Adipocyte (in vitro differentiated cells): ENCODE results near the gene WDR20.
A peak's percentile ranks its signal among the peaks of the same experiment; 100 is the strongest.

Source experiments
- DNase-seq: peaks from one replicate; pipeline ENCODE4 v3.0.0-alpha.2; 2015; ENCODE audit warnings: low read depth
- H3K27me3 ChIP-seq: replicated peaks from 2 replicates; pipeline ENCODE4 v1.7.0; 2013; ENCODE audit warnings: mild to moderate bottlenecking, low read length, moderate library complexity; ENCODE audit not compliant: control insufficient read depth, insufficient read depth
- H3K36me3 ChIP-seq: 2 replicates; pipeline ENCODE4 v1.7.0; 2013; ENCODE audit warnings: low read length, mild to moderate bottlenecking, moderate library complexity; ENCODE audit not compliant: control insufficient read depth, insufficient read depth, severe bottlenecking
- H3K4me1 ChIP-seq: 2 replicates; pipeline ENCODE4 v1.7.0; 2013; ENCODE audit warnings: mild to moderate bottlenecking, low read length, moderate library complexity; ENCODE audit not compliant: control insufficient read depth, insufficient read depth
- H3K4me3 ChIP-seq: 2 replicates; pipeline ENCODE4 v1.7.0; 2013; ENCODE audit warnings: mild to moderate bottlenecking, low read length, moderate library complexity
- H3K9ac ChIP-seq: 2 replicates; pipeline ENCODE4 v1.7.0; 2013; ENCODE audit warnings: mild to moderate bottlenecking, low read length, moderate library complexity
- H3K9me3 ChIP-seq: 2 replicates; pipeline ENCODE4 v1.7.0; 2013; ENCODE audit warnings: mild to moderate bottlenecking, low read length, moderate library complexity; ENCODE audit not compliant: control insufficient read depth

WDR20 gene

DNA sequence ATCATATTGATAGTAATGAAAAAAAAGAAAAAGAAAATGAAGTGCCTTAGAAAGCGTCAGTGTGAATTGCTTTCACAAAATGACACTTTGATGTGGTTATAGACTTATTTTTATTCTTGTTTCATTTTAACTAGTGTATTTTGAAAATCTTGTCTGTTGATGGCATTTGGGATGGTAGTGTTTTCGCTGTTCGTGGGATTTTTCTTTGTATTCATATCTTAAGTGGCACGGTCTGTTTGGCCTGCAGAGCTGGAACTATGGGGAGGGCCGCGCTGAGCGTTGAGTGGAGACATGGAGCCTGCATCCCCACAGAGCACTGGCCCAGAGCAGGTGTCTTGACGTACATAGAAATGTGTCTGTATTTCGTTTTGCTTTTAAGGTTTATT lies 61.6 kb downstream of the WDR20 start:
- Histone ChIP-seq H3K4me3 (no peak overlapping the region), H3K9ac (no peak overlapping the region), H3K4me1 (peaks cover 15% of the 10 kb centered on the region), H3K27me3 (no peaks in the 10 kb centered on the region), H3K9me3 (no peaks in the 10 kb centered on the region), H3K36me3 (peaks cover 49% of the 10 kb centered on the region)
- DNase-seq: no peak

DNA sequence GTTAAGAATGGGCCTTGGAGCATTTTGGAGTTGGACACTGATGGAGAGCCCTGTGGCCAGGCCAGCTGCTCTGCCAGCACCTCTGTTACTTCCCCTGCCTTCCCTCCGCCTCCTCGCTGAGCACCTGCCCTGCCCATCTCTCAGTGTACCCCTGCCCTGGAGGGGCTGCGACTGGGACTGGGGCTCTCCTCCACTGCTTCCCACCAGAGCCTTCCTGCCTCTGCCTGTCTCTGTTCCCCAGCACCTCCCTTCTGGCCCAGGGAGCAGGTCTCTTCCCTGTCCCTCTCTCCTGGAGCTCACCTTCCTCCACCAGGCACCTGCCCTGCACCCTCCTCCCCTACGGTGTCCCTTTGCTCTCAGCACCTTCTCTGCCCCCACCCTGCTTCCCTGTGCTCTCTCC lies 62.1 kb downstream of the WDR20 start:
- H3K27me3 ChIP-seq: no peaks in the 10 kb centered on the region
- H3K9ac ChIP-seq: no peak overlapping the region
- peaks cover 11% of the 10 kb centered on the region for H3K4me1 ChIP-seq
- no peak for DNase-seq
- no peaks in the 10 kb centered on the region for H3K9me3 ChIP-seq
- H3K36me3 ChIP-seq: peaks cover 49% of the 10 kb centered on the region
- no peak overlapping the region for H3K4me3 ChIP-seq

- Histone ChIP-seq H3K9ac (no peak overlapping the region), H3K4me3 (no peak overlapping the region), H3K27me3 (no peaks in the 10 kb centered on the region), H3K36me3 (peaks cover 49% of the 10 kb centered on the region), H3K4me1 (no peaks in the 10 kb centered on the region), H3K9me3 (no peaks in the 10 kb centered on the region)
- no peak for DNase-seq
These were observed 63.2 kb downstream of the WDR20 start for GRCh38 chr14:102202944-102203343.

GRCh38 chr14:102203382-102203781 lies 63.7 kb downstream of the WDR20 start:
- Histone ChIP-seq H3K4me1 (no peaks in the 10 kb centered on the region), H3K27me3 (no peaks in the 10 kb centered on the region), H3K4me3 (no peak overlapping the region), H3K9me3 (no peaks in the 10 kb centered on the region), H3K9ac (no peak overlapping the region), H3K36me3 (peaks cover 48% of the 10 kb centered on the region)
- DNase-seq: no peak

GRCh38 chr14:102205560-102205959 lies 65.9 kb downstream of the WDR20 start:
- no peak overlapping the region for H3K9ac ChIP-seq
- H3K36me3 ChIP-seq: peaks cover 41% of the 10 kb centered on the region
- H3K9me3 ChIP-seq: no peaks in the 10 kb centered on the region
- H3K4me3 ChIP-seq: no peak overlapping the region
- no peak for DNase-seq
- peaks cover 9% of the 10 kb centered on the region for H3K4me1 ChIP-seq
- H3K27me3 ChIP-seq: no peaks in the 10 kb centered on the region

GRCh38 chr14:102206918-102207317 lies 67.2 kb downstream of the WDR20 start:
- Histone ChIP-seq H3K27me3 (no peaks in the 10 kb centered on the region), H3K4me1 (peaks cover 9% of the 10 kb centered on the region), H3K4me3 (no peak overlapping the region), H3K36me3 (peaks cover 33% of the 10 kb centered on the region), H3K9me3 (no peaks in the 10 kb centered on the region), H3K9ac (no peak overlapping the region)
- DNase-seq: no peak

GRCh38 chr14:102207831-102208365 lies 68.2 kb downstream of the WDR20 start:
- no peaks in the 10 kb centered on the region for H3K9me3 ChIP-seq
- H3K36me3 ChIP-seq: peaks cover 33% of the 10 kb centered on the region
- no peaks in the 10 kb centered on the region for H3K27me3 ChIP-seq
- no peak overlapping the region for H3K4me3 ChIP-seq
- H3K9ac ChIP-seq: no peak overlapping the region
- DNase-seq: no peak
- H3K4me1 ChIP-seq: peaks cover 9% of the 10 kb centered on the region

GRCh38 chr14:102208741-102209140 lies 69.0 kb downstream of the WDR20 start:
- peaks cover 11% of the 10 kb centered on the region for H3K4me1 ChIP-seq
- no peaks in the 10 kb centered on the region for H3K9me3 ChIP-seq
- no peaks in the 10 kb centered on the region for H3K27me3 ChIP-seq
- no peak overlapping the region for H3K9ac ChIP-seq
- no peak overlapping the region for H3K4me3 ChIP-seq
- H3K36me3 ChIP-seq: peaks cover 33% of the 10 kb centered on the region
- DNase-seq: no peak

DNA sequence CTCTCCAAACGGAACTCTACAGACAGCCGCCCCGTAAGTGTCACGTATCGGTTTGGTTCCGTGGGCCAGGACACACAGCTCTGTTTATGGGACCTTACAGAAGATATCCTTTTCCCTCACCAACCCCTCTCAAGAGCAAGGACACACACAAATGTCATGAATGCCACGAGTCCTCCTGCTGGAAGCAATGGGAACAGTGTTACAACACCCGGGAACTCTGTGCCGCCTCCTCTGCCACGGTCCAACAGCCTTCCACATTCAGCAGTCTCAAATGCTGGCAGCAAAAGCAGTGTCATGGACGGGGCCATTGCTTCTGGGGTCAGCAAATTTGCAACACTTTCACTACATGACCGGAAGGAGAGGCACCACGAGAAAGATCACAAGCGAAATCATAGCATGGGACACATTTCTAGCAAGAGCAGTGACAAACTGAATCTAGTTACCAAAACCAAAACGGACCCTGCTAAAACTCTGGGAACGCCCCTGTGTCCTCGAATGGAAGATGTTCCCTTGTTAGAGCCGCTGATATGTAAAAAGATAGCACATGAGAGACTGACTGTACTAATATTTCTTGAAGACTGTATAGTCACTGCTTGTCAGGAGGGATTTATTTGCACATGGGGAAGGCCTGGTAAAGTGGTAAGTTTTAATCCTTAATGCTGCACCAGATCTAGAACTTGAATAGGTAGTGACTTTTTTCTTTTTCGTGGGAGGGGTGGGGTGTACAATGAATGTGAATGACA lies 69.7 kb downstream of the WDR20 start:
- Histone ChIP-seq H3K4me3 (no peak overlapping the region), H3K9me3 (no peaks in the 10 kb centered on the region), H3K27me3 (no peaks in the 10 kb centered on the region), H3K4me1 (peaks cover 18% of the 10 kb centered on the region), H3K9ac (peak overlapping the region; percentile 37), H3K36me3 (peaks cover 27% of the 10 kb centered on the region)
- no peak for DNase-seq

DNA sequence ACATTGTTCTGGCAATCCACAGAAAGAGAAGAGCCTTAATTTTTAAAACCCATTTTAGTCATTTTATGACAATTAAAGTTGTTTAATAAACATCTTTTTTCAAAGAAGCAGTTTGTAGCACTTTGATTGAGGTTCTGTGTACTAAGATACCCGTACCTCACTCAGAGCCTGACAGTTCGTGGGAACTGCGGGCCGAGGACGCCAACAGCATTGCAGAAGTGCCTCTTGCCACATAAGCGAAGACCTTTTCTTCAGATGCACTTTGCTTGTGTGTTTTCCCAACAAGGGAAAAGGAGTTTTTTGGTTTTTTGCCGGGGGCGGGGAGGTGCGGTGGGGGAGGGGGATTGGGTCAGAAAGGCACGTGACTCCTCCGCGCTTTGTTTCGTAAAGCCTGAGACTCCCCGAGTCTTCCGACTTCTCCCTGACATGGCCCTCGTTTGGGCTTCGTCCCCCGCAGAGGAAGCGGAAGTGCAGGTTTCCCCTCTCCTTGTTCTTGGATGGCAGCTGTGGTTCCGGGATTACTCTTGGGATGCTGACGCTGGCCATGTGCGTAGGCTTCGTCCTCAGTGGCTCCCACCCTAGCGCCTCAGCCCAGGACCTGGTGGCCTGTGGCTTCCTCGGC lies 70.8 kb downstream of the WDR20 start:
- Histone ChIP-seq H3K36me3 (peaks cover 15% of the 10 kb centered on the region), H3K4me1 (peaks cover 29% of the 10 kb centered on the region), H3K4me3 (no peak overlapping the region), H3K27me3 (no peaks in the 10 kb centered on the region), H3K9ac (no peak overlapping the region), H3K9me3 (no peaks in the 10 kb centered on the region)
- DNase-seq: no peak

DNA sequence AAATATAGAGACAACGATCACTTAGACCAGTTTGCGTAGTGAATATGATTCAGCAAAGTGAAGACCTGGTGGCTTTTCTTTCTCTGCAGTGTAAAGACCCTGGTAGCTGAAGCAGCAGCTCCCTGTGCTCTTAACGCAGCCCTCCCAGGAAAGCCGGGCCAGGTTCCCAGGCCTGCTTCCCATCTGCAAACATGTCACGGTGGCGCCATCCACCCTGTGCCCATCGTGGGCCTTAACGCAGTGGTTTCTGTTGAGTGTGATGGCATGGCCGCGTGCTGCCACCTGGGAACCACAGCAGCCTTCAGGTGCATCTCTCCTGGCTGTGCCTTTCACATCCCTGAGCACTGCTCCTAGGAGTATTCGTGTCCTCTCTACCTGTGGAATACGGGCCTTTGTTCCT lies 71.5 kb downstream of the WDR20 start:
- no peak for DNase-seq
- peaks cover 36% of the 10 kb centered on the region for H3K4me1 ChIP-seq
- H3K9me3 ChIP-seq: no peaks in the 10 kb centered on the region
- H3K4me3 ChIP-seq: no peak overlapping the region
- H3K36me3 ChIP-seq: peaks cover 14% of the 10 kb centered on the region
- H3K27me3 ChIP-seq: no peaks in the 10 kb centered on the region
- H3K9ac ChIP-seq: no peak overlapping the region
